GM10248 (cell line): Measurements from ENCODE around the gene CDH2.

Experiments used
- CTCF ChIA-PET: fragments of 300-600 bp; sonication (Branson Sonifier 250); formaldehyde crosslinking; extraction: SDS; loops from one replicate; lab custom pipeline; 2021; ENCODE audit warnings: antibody characterized with exemption; lab: Yijun Ruan, JAX
- POLR2A ChIA-PET: fragments of 350-650 bp; sonication (Branson Sonifier 250); formaldehyde crosslinking; extraction: SDS; loops from one replicate; lab custom pipeline; 2020; ENCODE audit warnings: antibody characterized with exemption; lab: Yijun Ruan, JAX
- DNase-seq: peaks from one replicate; pipeline ENCODE4 v3.0.0; 2012; ENCODE audit errors: extremely low spot score
- TF ChIP-seq, protein P1 (sequence below): IDR thresholded peaks from 2 replicates; pipeline ENCODE4 v1.5.1; 2012; ENCODE audit warnings: mild to moderate bottlenecking, low read depth; ENCODE audit errors: extremely low read depth, missing control alignments, control extremely low read depth

The CDH2 gene

DNA sequence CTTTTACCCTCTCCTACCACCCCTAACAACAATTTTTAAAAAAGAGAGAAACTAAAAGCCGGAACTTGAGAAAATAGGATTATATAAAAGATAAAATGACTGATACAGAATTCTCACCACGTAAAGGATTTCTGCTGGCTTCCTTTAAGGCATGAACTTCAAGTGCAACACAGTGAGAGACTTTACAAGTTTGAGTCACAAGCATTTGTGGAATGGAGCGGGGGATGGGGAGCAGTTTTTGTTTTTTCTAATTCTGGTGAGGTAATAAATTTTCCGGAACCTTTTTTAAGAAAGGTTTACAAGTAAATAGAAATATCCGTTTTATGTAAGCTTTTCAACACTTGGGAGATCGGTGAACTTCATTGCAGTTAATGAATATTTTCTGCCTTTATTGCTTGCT is 1.8 kb upstream of the CDH2 start:
- DNase-seq = no peak

DNA sequence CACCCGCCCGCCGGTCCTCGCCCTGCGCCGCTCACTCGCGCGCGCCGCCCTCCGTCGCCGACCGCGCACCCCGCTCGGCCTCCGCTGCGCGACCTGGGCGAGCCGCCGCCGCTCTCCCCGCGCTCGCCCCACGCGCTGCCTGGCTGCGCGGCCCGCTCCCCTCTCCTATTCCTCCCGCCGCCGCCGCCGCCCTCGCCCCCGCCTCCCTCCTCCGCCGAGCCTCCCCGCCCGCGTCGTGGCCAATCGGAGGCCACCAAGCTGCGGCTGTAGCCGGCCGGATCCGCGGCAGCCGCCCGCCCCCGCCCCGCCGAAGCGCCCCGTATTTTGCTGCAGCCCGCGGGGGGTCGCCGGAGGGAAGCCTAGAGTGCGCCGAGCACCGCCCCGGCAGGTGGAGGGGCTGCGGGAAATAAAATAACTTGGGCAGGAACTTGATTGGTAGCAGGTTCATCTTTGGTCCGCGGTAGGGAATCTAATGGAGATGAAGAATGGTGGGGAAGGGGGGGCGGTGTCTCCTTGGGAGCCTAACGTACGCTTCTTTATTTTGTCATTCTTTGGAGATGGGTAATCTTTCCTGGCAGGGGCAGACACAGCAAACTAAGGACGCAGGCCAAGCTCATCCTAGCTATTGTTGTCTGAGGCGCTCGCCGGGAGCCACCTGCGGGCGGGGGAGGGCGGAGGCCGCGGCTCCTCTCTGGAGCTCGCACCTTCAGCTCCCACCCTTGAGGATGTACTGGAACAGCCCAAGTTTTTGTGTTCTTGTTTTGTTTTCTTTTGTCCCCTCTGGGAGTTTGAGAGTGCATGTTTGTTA is 1.1 kb upstream of the CDH2 start:
- ChIA-PET POLR2A (no interaction called here), CTCF (no interaction called here)
- peak; percentile 22 for DNase-seq
- TF ChIP-seq, protein P1, sequence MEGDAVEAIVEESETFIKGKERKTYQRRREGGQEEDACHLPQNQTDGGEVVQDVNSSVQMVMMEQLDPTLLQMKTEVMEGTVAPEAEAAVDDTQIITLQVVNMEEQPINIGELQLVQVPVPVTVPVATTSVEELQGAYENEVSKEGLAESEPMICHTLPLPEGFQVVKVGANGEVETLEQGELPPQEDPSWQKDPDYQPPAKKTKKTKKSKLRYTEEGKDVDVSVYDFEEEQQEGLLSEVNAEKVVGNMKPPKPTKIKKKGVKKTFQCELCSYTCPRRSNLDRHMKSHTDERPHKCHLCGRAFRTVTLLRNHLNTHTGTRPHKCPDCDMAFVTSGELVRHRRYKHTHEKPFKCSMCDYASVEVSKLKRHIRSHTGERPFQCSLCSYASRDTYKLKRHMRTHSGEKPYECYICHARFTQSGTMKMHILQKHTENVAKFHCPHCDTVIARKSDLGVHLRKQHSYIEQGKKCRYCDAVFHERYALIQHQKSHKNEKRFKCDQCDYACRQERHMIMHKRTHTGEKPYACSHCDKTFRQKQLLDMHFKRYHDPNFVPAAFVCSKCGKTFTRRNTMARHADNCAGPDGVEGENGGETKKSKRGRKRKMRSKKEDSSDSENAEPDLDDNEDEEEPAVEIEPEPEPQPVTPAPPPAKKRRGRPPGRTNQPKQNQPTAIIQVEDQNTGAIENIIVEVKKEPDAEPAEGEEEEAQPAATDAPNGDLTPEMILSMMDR = no peak

More for the DNA sequence above, 1.8 kb upstream of the CDH2 start:
- TF ChIP-seq, protein P1 = no peak
- ChIA-PET CTCF (no interaction called here), POLR2A (no interaction called here)

DNA sequence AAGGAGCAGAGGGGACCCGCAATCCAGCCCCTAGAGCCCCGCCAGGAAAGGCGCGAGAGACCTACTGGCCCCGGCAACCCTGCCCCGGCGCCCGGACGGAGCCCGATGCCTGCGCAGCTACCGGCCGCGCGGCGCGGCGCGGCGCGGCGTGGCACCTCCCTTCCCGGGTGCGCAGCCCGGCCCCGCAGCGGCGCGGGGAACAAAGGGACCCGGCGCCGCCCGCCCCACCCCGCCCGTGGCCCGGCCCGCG is 307 bp downstream of the CDH2 start:
- ChIA-PET CTCF (no interaction called here), POLR2A (no interaction called here)
- TF ChIP-seq, protein P1 = no peak
- DNase-seq = no peak

DNA sequence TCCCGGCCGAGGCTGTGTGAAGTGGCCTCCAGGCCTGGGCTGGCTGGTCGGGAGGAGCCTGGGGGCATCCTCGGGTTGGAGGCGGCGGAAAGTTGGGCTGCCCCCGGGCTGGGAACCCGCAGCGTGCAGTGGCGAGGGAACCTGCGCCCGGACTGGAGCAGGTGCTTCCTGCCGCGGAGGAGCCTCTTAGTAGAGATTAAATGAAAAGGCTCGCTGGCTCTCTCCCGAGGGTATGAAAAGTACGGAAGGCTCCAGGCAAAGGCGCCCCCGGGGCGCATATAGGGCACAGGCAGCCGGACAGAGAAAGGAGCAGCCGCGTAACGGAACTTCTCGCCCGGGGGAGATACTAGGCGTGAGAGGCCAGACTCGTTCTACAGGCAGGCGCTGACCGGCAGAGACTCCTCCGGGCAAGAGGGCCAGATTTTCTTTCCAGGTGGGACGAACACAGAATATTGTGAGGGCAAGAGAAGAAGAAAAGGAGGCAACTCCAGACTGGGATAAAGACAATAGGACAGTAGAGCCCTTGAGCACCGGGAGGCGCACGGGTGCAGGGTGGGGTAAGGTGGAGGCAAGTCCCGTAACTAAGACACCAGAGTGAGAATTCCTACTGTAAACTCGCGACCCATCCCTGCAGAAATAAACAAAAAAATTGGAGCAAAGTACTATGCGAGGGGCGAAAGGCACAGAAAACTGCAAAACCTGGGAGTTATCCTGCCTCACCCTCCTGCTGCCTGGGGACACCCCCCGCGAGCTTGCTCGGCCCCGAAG is 816 bp downstream of the CDH2 start:
- peak; percentile 12 for DNase-seq
- TF ChIP-seq, protein P1 = no peak
- CTCF ChIA-PET = no interaction called here
- POLR2A ChIA-PET = no interaction called here

DNA sequence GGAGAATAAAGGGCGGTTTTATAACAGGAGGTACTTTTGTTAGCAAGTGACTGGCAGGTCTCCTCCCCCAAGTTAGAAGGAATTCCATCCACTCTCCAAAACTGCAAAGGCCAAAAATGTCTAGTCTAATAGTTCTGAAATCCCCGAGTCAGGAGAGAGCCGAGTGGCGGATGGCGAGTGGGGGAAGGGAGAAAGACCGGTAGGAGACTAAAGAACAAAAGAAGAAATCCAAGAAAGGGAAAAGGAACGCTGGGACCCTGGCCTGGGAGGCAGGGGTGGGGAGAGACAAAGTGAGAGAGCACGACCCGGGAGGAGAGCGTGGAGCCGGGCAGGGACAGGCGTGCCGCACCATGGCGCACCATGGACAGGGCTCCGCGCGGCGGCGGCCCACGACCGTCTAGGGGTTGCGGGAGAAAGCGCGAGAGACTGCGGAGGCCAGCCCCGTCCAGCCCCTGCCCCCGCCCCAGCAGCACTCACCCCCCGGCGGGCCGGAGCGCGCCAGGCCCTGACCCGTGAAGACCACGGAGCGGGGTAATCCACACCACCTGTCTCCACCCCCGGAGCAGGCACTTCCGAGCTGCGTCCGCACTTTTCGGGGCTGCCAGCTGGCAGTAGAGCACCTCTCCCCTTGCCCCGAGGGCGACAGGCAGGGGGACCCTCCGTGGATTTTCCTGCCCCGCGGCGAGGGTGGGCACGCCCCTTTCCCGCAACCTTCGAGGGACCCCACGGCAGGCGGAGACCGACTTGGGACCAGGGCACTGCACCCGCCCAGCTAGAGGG is 1.6 kb downstream of the CDH2 start:
- CTCF ChIA-PET = no interaction called here
- TF ChIP-seq, protein P1 = no peak
- POLR2A ChIA-PET = no interaction called here
- DNase-seq = peak; percentile 14

DNA sequence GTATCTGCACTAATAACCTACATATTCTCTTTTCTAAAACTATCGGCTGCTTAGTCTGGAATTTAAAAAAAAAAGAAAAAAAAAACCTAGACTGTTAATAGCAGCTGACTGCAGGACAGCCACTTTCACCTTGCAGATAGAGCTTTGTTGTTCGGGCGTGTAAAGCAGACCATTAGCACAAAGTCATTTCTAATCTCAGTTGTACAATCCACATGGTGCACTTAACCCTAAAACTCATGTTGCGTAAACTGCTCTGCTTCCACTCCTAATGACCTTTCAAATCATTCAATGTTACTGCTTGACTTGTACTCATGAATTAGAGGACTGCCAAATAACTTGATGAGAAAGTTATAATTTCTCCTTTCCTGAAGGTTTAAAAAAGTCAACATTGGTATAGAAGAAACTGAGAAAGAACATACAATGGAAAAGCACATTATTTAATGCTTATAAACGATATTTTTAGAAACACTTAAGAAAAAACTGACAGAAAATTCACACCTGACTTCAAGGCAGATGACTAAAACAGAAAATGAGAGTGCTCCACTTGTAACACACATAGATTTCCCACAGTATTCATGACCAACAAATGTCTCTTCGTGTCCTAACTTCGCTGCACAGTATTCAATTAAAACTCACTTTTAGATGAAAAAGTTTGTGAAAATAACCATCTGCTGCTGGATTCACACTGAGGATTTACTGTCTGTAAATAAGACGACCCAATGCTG is 2.6 kb downstream of the CDH2 start:
- TF ChIP-seq, protein P1 = no peak
- no peak for DNase-seq
- ChIA-PET CTCF (no interaction called here), POLR2A (interaction anchor here (0.6 kb wide), 1 partner anchor 911 kb away, joined by 3 read pairs; no protein-coding TSS in a partner anchor)
